Parathyroid adenoma (tissue), 2 donors: ENCODE measurements around the gene S100A13.

Experiments used
- H2AFZ ChIP-seq: fragments of 300-600 bp; sonication (generic); one replicate; pipeline ENCODE4 v1.7.0; 2017; ENCODE audit warnings: antibody characterized with exemption, mild to moderate bottlenecking
- H3K27ac ChIP-seq: fragments of 300-600 bp; sonication (generic); one replicate; pipeline ENCODE4 v1.7.0; 2017
- H3K27me3 ChIP-seq: fragments of 300-600 bp; sonication (generic); one replicate; pipeline ENCODE4 v1.7.0; 2017; ENCODE audit warnings: low read length; ENCODE audit not compliant: control insufficient read depth, insufficient read depth
- H3K36me3 ChIP-seq: fragments of 300-600 bp; sonication (generic); one replicate; pipeline ENCODE4 v1.7.0; 2017; ENCODE audit warnings: low read length; ENCODE audit not compliant: control insufficient read depth, insufficient read depth
- H3K4me1 ChIP-seq: fragments of 300-600 bp; sonication (generic); one replicate; pipeline ENCODE4 v1.7.0; 2017; ENCODE audit warnings: control low read depth
- H3K4me2 ChIP-seq: fragments of 300-600 bp; sonication (generic); one replicate; pipeline ENCODE4 v1.7.0; 2017; ENCODE audit warnings: low read length
- H3K4me3 ChIP-seq: fragments of 300-600 bp; sonication (generic); one replicate; pipeline ENCODE4 v1.7.0; 2017; ENCODE audit warnings: low read depth, low read length
- H3K79me2 ChIP-seq: fragments of 300-600 bp; sonication (generic); one replicate; pipeline ENCODE4 v1.7.0; 2017; ENCODE audit warnings: control low read depth
- H3K9ac ChIP-seq: fragments of 300-600 bp; sonication (generic); one replicate; pipeline ENCODE4 v1.7.0; 2017; ENCODE audit warnings: mild to moderate bottlenecking
- H3K9me3 ChIP-seq: fragments of 300-600 bp; sonication (generic); one replicate; pipeline ENCODE4 v1.7.0; 2017; ENCODE audit warnings: low read length; ENCODE audit not compliant: control insufficient read depth
- TF ChIP-seq, protein P1 (sequence below): fragments of 300-600 bp; sonication (generic); IDR thresholded peaks from one replicate; pipeline ENCODE4 v1.7.0; 2017; ENCODE audit warnings: antibody characterized with exemption, mild to moderate bottlenecking
- donor health status: primary hyperparathyroidism.

S100A13 gene

DNA sequence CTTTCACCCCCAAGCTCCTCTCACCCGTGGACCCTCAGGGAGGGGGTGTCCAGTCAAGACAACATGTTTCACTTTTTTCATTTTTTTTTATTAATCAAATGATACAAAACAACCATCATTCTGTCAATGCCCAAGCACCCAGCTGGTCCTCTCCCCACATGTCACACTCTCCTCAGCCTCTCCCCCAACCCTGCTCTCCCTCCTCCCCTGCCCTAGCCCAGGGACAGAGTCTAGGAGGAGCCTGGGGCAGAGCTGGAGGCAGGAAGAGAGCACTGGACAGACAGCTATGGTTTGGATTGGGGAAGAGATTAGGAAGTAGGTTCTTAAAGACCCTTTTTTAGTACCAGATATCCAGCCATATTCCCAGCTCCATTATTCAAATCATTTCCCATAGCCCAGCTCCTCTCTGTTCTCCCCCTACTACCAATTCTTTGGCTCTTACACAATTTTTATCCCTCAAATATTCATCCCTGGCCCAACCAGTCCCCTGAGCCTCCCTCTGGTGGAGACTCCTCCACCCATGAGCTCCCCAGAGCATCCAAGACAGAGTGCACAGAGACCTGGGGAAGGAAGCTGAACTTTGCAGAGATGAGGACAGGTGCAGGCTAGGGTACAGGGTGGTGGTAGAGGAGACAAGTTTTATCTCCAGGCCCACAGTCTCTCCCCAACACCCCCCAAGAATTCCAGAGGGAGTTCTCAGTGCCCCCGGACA is 13.0 kb downstream of the S100A13 start:
- no peak overlapping the region for H3K9ac ChIP-seq
- peak overlapping the region; percentile 58 for H3K4me2 ChIP-seq
- H3K4me1 ChIP-seq, result peaks cover 28% of the 10 kb centered on the region
- no peaks in the 10 kb centered on the region for H3K79me2 ChIP-seq
- no peak overlapping the region for H3K27ac ChIP-seq
- H2AFZ ChIP-seq, result no peak overlapping the region
- no peaks in the 10 kb centered on the region for H3K27me3 ChIP-seq
- H3K36me3 ChIP-seq, result no peaks in the 10 kb centered on the region
- TF ChIP-seq, protein P1, sequence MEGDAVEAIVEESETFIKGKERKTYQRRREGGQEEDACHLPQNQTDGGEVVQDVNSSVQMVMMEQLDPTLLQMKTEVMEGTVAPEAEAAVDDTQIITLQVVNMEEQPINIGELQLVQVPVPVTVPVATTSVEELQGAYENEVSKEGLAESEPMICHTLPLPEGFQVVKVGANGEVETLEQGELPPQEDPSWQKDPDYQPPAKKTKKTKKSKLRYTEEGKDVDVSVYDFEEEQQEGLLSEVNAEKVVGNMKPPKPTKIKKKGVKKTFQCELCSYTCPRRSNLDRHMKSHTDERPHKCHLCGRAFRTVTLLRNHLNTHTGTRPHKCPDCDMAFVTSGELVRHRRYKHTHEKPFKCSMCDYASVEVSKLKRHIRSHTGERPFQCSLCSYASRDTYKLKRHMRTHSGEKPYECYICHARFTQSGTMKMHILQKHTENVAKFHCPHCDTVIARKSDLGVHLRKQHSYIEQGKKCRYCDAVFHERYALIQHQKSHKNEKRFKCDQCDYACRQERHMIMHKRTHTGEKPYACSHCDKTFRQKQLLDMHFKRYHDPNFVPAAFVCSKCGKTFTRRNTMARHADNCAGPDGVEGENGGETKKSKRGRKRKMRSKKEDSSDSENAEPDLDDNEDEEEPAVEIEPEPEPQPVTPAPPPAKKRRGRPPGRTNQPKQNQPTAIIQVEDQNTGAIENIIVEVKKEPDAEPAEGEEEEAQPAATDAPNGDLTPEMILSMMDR, result no peak
- H3K4me3 ChIP-seq, result no peak overlapping the region
- no peaks in the 10 kb centered on the region for H3K9me3 ChIP-seq

DNA sequence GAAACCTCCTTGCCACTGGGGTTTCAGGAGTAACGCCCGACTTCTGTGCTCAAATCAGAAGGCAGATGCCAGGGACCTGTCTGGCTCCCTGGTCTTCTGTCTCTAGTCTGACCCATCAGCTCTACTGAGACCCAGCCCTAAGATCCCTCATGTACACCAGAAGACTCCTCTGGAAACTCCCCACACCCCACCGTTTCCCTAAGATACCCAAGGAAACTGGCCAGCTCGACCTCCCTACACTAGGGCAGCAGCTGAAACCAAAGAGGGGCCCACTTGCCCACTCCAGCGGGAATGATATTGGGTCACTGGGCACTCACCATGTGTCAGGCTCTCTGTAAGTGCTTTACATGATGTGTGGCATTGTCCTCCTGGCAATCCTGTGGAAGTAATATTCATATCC is 13.9 kb downstream of the S100A13 start:
- no peaks in the 10 kb centered on the region for H3K9me3 ChIP-seq
- peaks cover 32% of the 10 kb centered on the region for H3K4me1 ChIP-seq
- TF ChIP-seq, protein P1, result no peak
- H3K9ac ChIP-seq, result no peak overlapping the region
- peak overlapping the region; percentile 79 for H3K4me3 ChIP-seq
- no peaks in the 10 kb centered on the region for H3K36me3 ChIP-seq
- peak overlapping the region; percentile 83 for H3K27ac ChIP-seq
- H3K4me2 ChIP-seq, result peak overlapping the region; percentile 22
- no peaks in the 10 kb centered on the region for H3K79me2 ChIP-seq
- H3K27me3 ChIP-seq, result no peaks in the 10 kb centered on the region
- peak overlapping the region; percentile 53 for H2AFZ ChIP-seq

DNA sequence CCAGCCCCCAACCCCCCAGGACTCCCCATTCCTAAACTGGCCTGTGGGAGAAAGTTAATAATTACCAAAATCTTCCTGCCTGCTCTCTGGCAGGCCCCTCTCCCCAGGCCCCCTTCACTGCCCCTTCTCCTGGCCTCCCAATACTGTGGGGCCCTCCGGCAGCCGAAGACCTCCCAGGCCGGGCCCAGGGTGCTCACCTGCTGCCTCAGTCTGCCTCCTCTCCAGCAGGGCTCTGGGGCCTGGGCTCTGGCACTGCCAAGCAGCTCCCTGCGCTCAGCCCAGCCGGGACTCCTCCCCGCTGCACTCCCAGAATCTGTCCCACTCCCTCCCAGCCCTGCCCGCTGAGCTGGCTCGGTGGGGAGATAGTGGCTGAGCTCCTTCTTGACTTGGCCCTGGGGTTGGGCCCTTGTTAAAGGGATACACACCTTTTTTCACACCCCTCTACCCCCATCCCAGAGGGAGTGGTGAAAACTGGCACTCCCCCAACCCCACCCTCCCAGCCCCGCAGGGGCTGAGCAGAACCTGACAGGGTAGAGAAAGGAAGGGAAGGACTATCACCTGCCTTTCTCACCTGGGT is 14.5 kb downstream of the S100A13 start, which contains the start of gene S100A16:
S100A16 (minus strand) TSS at position 383 of the 577 bp plus-strand sequence. CDS start 4,986 bp downstream, outside the sequence.
- Histone ChIP-seq H3K4me1 (peaks cover 35% of the 10 kb centered on the region), H3K27me3 (no peaks in the 10 kb centered on the region), H2AFZ (peak within 1 kb of the TSS; percentile 56), H3K36me3 (no peaks in the 10 kb centered on the region), H3K9ac (peak within 1 kb of the TSS; percentile 80), H3K9me3 (no peaks in the 10 kb centered on the region), H3K79me2 (no peaks in the 10 kb centered on the region), H3K4me2 (peak within 1 kb of the TSS; percentile 92), H3K4me3 (peak within 1 kb of the TSS; percentile 79), H3K27ac (peak within 1 kb of the TSS; percentile 83)
- TF ChIP-seq, protein P1, result no peak

DNA sequence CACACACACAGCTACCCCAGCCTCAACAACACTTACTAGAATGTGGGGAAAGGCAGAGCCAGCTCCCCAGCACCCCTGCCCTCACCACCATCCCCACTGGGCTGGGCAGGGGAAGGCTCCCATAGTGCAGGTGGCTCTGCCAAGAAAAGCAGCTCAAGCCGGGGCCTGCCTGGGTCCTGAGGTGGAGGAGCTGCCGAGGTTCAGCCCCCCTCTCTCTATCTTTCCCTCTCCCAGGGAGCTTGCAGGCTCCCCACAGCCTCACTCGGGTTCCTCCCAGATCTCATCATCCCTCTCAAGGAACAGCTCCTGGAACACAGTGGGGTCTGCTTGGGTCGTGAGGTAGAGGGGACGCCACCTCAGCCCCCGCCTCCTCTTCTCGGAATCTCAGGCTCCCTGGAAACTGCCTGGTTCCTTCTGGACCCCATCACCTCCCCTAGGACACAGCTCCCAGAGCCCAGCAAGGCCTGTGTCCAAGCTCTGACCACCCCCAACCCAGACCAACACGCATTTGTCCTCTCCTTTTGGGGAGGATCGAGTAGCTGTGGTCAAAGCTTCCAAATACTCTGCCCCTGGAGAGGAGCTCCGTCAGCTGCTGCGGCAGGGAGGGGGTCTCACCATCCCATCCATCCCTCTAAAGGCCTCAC is 15.1 kb downstream of the S100A13 start:
- Histone ChIP-seq H3K9me3 (no peaks in the 10 kb centered on the region), H2AFZ (peak overlapping the region; percentile 56), H3K27ac (peak overlapping the region; percentile 83), H3K4me2 (peak overlapping the region; percentile 92), H3K79me2 (peaks cover 3% of the 10 kb centered on the region), H3K4me3 (peak overlapping the region; percentile 79), H3K4me1 (peaks cover 33% of the 10 kb centered on the region), H3K36me3 (no peaks in the 10 kb centered on the region), H3K9ac (peak overlapping the region; percentile 80), H3K27me3 (no peaks in the 10 kb centered on the region)
- TF ChIP-seq, protein P1, result no peak
